ENCODE measurements around the gene ITGB7. TPM values are rescaled to one million over a fixed set of nuclear protein-coding genes. Genes with fewer than 3 reads are reported as not detected.

The ITGB7 gene
- total and polyA plus RNA-seq, 2 of the 4 experiments (the other 2 are of a cell fraction) = 0.18 to 0.44 TPM

DNA sequence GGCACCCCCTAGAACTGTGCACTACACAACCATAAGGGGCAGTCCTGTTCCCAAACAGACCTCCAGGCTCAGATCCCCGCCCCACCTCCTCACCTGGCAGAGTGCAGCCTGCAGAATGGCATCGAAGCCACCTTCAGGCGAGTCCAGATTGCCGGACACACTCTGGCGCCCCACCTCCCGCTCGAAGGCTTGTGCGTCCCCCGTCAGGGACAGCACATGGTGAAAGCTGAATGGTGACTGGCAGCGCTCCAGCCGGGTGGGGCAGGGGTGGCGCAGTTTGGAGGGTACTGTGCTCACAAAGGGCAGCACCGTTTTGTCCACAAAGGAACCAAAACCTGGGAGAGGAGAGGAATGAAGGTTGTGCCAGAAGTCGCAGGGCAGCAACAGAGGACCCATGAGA lies 10.6 kb downstream of the ITGB7 start:
- Histone ChIP-seq H3K27me3 (ENCODE audit: control insufficient read depth, insufficient read depth, low read length) (peaks cover 2% of the 10 kb centered on the region; the same call in 1 of the 2 replicates), H3K9ac (ENCODE audit: low read depth, low read length) (no peak overlapping the region), H2BK20ac (ENCODE audit: low read depth, low read length) (no peak overlapping the region), H3K9me1 (ENCODE audit: insufficient read depth, low read length) (peaks cover 13% of the 10 kb centered on the region), H2BK15ac (ENCODE audit: low read depth, low read length) (no peak overlapping the region), H3K4ac (ENCODE audit: low read depth, low read length) (no peak overlapping the region), H4K20me1 (ENCODE audit: insufficient read depth, low read length) (no peaks in the 10 kb centered on the region), H2AK9ac (replicated peaks; ENCODE audit: low read depth, low read length, poor library complexity) (no peak overlapping the region), H3K36me3 (ENCODE audit: control insufficient read depth, insufficient read depth, low read length) (peaks cover 2% of the 10 kb centered on the region; the same call in 1 of the 2 replicates), H4K8ac (ENCODE audit: low read depth in 2 of 2, low read length in 2 of 2) (no peak overlapping the region), H4K5ac (ENCODE audit: low read depth, low read length) (no peak overlapping the region), H3K4me1 (ENCODE audit: control insufficient read depth, insufficient read depth, low read length) (no peaks in the 10 kb centered on the region), H3K27ac (ENCODE audit: insufficient read depth, low read length) (no peak overlapping the region), H3K4me2 (ENCODE audit: low read depth, low read length) (no peak overlapping the region), H2BK120ac (ENCODE audit: low read depth, low read length) (no peak overlapping the region), H2AFZ (replicated peaks; ENCODE audit: low read length, poor library complexity) (no peak overlapping the region), H3K79me1 (ENCODE audit: low read depth in 1 of 2, low read length in 2 of 2) (no peaks in the 10 kb centered on the region), H3K4me3 (ENCODE audit: insufficient read depth, low read depth, low read length) (no peak overlapping the region), H3K9me3 (ENCODE audit: control insufficient read depth, insufficient read depth, low read length) (no peaks in the 10 kb centered on the region), H3K56ac (ENCODE audit: extremely low read depth, insufficient read depth, low read length) (no peak overlapping the region), H3K23ac (ENCODE audit: low read depth, low read length) (no peak overlapping the region), H2BK5ac (ENCODE audit: low read depth, low read length, poor library complexity, severe bottlenecking) (no peak overlapping the region), H4K91ac (ENCODE audit: insufficient read depth, low read depth, low read length) (no peak overlapping the region), H3K18ac (ENCODE audit: low read depth, low read length) (no peak overlapping the region), H3K14ac (replicated peaks; ENCODE audit: low read depth, low read length) (no peak overlapping the region), H2AK5ac (ENCODE audit: low read depth, low read length) (no peak overlapping the region; the same call in 1 of the 2 replicates)
- no peak for TF ChIP-seq RFX5 (IDR thresholded peaks at IDR 0.05; ENCODE audit: low read depth, low read length)
- TF ChIP-seq RAD21 (IDR thresholded peaks at IDR 0.05; ENCODE audit: low read length) = no peak
- TF ChIP-seq POLR2A (IDR thresholded peaks at IDR 0.05; ENCODE audit: low read depth, low read length) = no peak
- TF ChIP-seq, protein P1, sequence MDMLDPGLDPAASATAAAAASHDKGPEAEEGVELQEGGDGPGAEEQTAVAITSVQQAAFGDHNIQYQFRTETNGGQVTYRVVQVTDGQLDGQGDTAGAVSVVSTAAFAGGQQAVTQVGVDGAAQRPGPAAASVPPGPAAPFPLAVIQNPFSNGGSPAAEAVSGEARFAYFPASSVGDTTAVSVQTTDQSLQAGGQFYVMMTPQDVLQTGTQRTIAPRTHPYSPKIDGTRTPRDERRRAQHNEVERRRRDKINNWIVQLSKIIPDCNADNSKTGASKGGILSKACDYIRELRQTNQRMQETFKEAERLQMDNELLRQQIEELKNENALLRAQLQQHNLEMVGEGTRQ (IDR thresholded peaks at IDR 0.05; ENCODE audit: low read depth, low read length) = no peak
- TF ChIP-seq CEBPB (IDR thresholded peaks at IDR 0.05; ENCODE audit: low read depth, low read length) = no peak
- TF ChIP-seq MAZ (IDR thresholded peaks at IDR 0.05; ENCODE audit: borderline replicate concordance, low read depth, low read length) = no peak
- TF ChIP-seq, protein P2, sequence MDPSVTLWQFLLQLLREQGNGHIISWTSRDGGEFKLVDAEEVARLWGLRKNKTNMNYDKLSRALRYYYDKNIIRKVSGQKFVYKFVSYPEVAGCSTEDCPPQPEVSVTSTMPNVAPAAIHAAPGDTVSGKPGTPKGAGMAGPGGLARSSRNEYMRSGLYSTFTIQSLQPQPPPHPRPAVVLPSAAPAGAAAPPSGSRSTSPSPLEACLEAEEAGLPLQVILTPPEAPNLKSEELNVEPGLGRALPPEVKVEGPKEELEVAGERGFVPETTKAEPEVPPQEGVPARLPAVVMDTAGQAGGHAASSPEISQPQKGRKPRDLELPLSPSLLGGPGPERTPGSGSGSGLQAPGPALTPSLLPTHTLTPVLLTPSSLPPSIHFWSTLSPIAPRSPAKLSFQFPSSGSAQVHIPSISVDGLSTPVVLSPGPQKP (IDR thresholded peaks at IDR 0.05; ENCODE audit: borderline replicate concordance, low read depth, low read length) = no peak
- TF ChIP-seq, protein P3, sequence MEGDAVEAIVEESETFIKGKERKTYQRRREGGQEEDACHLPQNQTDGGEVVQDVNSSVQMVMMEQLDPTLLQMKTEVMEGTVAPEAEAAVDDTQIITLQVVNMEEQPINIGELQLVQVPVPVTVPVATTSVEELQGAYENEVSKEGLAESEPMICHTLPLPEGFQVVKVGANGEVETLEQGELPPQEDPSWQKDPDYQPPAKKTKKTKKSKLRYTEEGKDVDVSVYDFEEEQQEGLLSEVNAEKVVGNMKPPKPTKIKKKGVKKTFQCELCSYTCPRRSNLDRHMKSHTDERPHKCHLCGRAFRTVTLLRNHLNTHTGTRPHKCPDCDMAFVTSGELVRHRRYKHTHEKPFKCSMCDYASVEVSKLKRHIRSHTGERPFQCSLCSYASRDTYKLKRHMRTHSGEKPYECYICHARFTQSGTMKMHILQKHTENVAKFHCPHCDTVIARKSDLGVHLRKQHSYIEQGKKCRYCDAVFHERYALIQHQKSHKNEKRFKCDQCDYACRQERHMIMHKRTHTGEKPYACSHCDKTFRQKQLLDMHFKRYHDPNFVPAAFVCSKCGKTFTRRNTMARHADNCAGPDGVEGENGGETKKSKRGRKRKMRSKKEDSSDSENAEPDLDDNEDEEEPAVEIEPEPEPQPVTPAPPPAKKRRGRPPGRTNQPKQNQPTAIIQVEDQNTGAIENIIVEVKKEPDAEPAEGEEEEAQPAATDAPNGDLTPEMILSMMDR (conservative IDR thresholded peaks at IDR 0.05; ENCODE audit: low read depth, low read length) = no peak
- no peak for TF ChIP-seq CHD1 (IDR thresholded peaks at IDR 0.05; ENCODE audit: low read depth, low read length)
- TF ChIP-seq RCOR1 (IDR thresholded peaks at IDR 0.05; ENCODE audit: insufficient replicate concordance, low read length) = no peak
- no peak for TF ChIP-seq SMC3 (IDR thresholded peaks at IDR 0.05; ENCODE audit: low read depth, low read length)
- no peak for TF ChIP-seq NFE2L2 (IDR thresholded peaks at IDR 0.05; ENCODE audit: low read depth, low read length)
- TF ChIP-seq BHLHE40 (IDR thresholded peaks at IDR 0.05; ENCODE audit: low read depth, low read length) = no peak
- no peak for TF ChIP-seq MXI1 (IDR thresholded peaks at IDR 0.05; ENCODE audit: borderline replicate concordance, low read depth, low read length)
- no peak for TF ChIP-seq FOS (IDR thresholded peaks at IDR 0.05; ENCODE audit: low read depth, low read length)
- no peak for TF ChIP-seq MAFK (IDR thresholded peaks at IDR 0.05; ENCODE audit: low read depth, low read length)
- WGBS, 2 experiments (ENCODE audit: extremely low coverage in 2 of 2, insufficient read length in 1 of 2) = 81% methylated on average over 9 of the region's 14 CpGs; no CpG with 5 or more reads in 1 of the 2 experiments
- intact Hi-C loops (cut with micrococcal nuclease) (no loop called here), dilution Hi-C loops (cut with HindIII; ENCODE audit: low sequenced_read_pairs, unreplicated experiment) (no loop called here), in situ Hi-C loops (cut with MboI; ENCODE audit: low sequenced_read_pairs) (no loop called here)
- CTCF ChIA-PET = interaction anchor here (0.9 to 2.0 kb wide), 3 partner anchors 15 to 131 kb away, joined by 3 to 11 read pairs (median 10); partner anchors contain the start of gene CSAD
- BruUV-seq (replicated peaks) = no TSS peak
- POLR2A ChIA-PET (ENCODE audit: unreplicated experiment) = no interaction called here
- DNase-seq (no peak), ATAC-seq (ENCODE audit: low read depth) (no peak)
